NCI-H2196 treated with DMSO at 0.1 percent for 48 hours (cell line): ENCODE measurements around the gene SH3BP2.
"Not testable (repeated sequence)": the region's sequence is repeated elsewhere in the genome, so short reads cannot be mapped to it uniquely, and the experiment has no call there.

Experiments
- DNase-seq: peaks from one replicate; lab custom pipeline; 2025; ENCODE audit not compliant: unreplicated experiment; lab: John Stamatoyannopoulos, UW

SH3BP2 gene

GRCh38 chr4:2762486-2763370, 30.2 kb upstream of the SH3BP2 start:
- not testable (repeated sequence) for DNase-seq

DNA sequence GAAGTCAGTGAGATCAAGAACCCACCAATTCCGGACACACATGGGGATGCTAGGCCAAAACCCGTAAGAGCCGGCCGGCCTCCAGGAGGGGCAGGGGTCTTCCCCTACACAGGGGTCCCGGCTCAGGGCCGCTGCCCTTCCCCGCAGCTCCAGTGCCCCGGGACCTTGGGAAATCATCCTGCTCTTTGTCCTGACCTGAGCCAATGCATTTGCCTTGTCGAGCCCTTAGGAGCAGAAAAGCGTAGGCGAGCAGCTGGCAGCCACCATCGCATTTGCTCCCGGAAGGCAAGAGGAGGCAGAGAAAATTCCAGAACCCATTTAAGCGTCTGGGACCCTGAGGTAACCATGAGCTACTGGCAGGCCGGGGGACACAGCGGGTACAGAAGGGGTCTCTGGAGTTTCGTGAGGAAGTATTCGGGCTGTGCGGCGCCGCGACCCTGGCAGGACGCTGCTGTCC, 29.3 kb upstream of the SH3BP2 start:
- DNase-seq: no peak

GRCh38 chr4:2765832-2766526, 26.9 kb upstream of the SH3BP2 start:
- no peak for DNase-seq

DNA sequence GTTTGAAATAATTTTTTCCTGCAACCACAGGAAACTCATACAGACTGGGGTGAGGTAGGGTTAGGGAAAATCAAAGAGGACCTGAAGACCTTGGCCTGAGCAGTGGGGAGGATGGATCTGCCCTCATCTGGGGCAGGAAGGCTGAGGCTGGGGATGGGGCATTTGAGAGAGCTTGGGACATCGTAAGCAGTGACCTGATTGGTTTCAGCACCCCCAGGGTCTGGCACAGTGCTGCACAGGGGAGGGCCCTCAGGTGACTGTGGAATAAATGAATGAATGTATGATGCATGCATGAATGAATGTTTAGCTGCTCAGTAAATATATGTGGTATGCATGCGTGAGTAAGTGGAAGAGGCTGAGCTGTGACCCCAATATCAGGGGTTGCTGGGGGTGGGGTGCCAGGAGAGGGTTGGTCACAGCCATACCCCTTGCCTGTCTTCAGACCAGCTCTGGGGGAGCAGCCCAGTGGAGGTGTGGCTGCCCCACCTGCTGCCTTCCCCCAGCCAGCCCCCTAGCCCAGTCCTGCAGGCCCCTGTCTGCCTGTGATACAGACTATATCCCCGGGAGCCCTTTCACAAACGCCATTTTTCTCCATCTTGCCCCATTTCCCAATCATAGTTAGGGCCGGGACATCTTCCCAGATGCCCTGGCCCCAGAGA, 25.7 kb upstream of the SH3BP2 start:
- no peak for DNase-seq

GRCh38 chr4:2767705-2768074, 25.2 kb upstream of the SH3BP2 start:
- no peak for DNase-seq

DNA sequence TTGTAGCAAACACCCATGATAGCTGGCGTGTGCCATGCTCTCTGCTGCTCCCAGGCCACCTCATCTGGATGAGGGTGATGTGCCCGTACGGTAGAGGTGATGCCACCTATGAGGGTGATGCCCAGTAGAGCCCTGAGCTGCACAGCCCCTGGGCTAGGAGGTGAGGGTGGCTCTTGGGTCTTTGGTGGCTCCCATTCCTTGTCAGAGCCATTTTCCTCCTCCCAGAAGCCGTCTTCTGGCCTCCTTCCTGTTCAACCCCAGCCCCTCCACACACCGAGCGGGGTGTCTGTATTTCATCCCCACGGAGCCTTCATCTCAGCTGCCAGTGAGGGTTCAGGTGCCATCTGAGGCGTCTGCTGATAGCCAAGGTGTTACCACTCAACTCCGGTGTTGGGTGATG, 24.8 kb upstream of the SH3BP2 start:
- no peak for DNase-seq

GRCh38 chr4:2768921-2769336, 24.0 kb upstream of the SH3BP2 start:
- DNase-seq: no peak

DNA sequence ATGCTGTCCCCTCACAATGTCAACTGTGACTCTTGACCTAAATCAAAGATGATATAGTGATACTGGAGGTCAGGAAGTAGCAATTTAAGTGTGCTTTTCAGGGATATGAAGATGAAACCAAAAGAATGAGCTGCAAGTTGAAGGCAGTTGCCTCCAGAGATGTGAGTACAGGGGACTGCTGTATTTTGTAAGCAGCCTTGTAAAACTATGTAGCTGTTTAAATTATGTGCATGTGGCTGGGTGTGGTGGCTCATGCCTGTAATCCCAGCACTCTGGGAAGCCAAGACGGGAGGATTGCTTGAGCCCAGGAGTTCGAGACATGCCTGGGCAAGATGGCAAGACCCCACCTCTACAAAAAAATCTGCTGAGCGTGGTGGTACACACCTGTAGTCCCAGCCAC, 21.6 kb upstream of the SH3BP2 start:
- no peak for DNase-seq

GRCh38 chr4:2780643-2781042, 12.2 kb upstream of the SH3BP2 start:
- not testable (repeated sequence) for DNase-seq

GRCh38 chr4:2781911-2782310, 11.0 kb upstream of the SH3BP2 start:
- no peak for DNase-seq

- no peak for DNase-seq
These were observed 9.1 kb upstream of the SH3BP2 start for GRCh38 chr4:2783790-2784189.

DNA sequence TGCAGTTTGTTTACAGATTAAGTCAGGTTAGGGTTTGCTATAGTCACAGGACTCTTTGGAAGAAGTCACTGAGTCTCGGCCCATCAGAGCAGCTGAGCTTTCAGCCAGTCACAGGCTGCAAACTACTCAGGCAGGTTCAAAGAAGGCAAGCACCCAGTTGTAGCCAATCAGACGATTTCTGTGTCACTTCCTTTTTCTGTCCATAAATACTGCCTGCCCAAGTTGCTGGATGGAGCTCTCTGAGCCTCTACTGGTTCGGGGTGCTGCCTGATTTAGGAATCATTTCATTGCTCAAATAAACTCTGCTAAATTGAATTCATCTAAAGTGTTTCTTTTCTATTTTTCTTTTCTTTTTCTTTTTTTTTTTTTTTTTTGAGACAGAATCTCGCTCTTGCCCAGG, 7.3 kb upstream of the SH3BP2 start:
- DNase-seq: no peak

DNA sequence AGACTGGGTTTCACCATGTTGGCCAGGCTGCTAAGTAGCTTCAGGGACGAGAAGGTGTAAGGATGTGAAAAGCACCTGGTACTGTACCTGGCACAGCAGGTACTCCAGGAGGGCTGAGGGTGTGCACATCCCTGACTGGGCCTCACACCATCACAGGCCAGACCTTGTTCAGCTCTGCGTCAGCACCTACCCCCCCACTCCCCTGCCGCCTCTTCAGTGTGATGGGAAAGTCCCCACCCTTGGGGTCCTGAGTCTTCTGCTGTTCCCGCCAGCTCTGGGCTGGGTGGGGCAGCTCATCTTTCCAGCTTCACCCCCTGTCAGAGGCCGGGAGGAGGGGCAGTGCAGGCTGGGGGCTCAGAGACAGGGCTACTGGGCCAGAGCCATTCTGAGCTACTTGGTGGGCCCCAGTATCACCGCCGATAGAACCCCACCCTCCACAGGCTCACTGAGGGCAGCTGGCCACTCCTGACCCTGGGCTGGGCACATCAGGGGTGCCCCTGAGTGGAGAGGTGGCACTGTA, 6.7 kb upstream of the SH3BP2 start:
- no peak for DNase-seq

DNA sequence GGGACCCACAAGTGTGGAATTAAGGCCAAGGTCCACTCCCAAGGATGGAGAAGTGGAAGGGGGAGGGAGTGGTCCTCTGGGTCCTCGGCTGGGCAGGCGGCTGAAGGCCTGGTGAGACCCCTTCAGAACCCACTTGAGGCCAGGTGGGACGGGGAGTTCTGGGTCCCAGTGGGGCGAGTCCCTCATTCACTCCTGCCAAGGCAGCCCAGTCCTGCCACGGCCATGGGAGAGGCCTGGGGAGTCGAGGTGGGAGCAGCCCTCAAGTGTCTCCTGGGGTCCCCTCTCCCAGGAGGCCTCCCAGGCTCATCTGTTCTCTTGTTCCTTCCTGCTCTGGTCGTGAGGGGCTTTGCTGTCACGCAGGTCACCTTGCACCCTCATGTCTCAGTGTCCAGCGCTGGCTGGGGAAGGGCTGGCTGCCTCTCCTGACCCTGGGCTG, 6.1 kb upstream of the SH3BP2 start:
- DNase-seq: no peak

GRCh38 chr4:2787230-2788100, 5.4 kb upstream of the SH3BP2 start:
- no peak for DNase-seq

GRCh38 chr4:2788101-2788500, 4.8 kb upstream of the SH3BP2 start:
- no peak for DNase-seq

DNA sequence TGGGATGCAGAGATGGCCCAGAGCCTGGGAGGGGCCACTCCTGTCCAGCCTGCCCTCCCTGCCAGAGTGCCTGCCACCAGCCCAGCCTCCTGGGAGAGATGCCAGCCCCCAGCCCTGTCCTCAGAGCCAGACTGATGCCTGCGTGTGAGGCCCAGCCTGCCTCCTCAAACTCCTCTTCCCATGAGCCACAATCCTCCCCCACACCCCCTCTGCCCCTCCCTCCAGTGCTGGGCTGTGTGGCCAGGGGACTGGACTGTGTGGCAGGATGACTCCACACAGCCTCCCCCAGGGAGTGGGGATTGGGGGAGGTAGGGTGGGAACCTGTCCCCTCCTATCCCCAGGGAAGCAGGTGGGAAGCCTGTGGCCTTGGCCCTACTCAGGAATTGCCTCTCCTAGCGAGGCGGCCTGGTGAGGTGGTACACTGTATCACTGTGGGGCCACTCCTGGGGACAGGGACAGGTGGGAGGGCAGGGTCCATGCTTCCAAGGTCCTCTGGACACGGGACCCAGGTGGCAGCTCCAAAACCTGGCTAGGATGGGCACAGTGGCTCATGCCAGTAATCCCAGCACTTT, 4.3 kb upstream of the SH3BP2 start:
- no peak for DNase-seq

GRCh38 chr4:2789351-2789750, 3.5 kb upstream of the SH3BP2 start:
- no peak for DNase-seq

DNA sequence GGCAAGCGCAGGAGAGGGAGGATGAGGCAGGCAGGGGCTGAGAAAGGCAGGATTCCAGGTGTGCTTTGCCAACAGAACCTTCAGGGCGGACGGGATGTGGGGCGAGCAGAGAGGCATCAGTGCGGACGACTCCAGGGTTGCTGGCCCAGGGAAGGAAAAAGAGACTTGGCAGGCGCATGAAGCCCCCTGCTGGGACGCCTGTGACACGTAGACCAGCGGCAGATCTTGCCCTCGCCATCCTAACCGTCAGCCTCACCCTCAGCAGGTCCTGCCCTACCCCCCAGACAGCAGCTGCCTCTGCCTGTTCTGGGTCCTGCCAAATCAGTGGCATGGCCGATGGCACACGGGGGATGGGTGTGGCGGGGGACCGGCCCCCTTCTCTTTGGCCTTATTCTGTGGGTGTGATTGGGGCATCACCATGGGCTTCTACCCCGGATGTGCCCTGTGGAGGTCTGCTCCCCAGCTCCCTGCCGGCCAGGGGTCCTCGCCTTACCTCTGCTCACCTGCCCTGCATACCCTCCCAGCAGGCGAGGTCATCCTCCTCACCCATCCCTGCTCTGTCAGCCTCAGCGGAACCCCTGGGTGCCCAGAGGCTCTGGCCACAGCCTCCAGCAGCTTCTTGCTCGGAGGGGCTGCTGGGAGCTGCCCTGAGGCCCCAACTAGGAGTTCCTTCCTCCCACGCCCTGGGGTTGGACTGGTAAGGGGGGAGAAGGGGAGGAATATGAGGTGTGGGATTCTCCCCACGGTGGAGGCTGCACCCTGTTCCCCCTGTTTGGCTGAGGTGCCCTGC, 2.9 kb upstream of the SH3BP2 start:
- no peak for DNase-seq
